ENCODE data around the gene RPL14. TPM values are rescaled to one million over a fixed set of nuclear protein-coding genes. Genes with fewer than 3 reads are reported as not detected.

RPL14 gene
- total RNA-seq, 1 donor from 2014 or later: 2,433 TPM

GRCh38 chr3:40505599-40506462, 48.7 kb downstream of the RPL14 start, which contains the start of gene ZNF620:
Gene ZNF620 (plus strand): TSS chr3:40506039. CDS start chr3:40506353, 314 bp downstream.
- peaks cover 26% of the 10 kb centered on the region for H3K36me3 Mint-ChIP-seq (ENCODE audit: low read depth)
- H3K4me1 Mint-ChIP-seq (ENCODE audit: low read depth): peaks cover 24% of the 10 kb centered on the region
- intact Hi-C loops (cut with micrococcal nuclease): loop anchor here (1.0 kb wide), 1 partner anchor 18 kb away; the partner anchor contains the start of gene ZNF621
- DNase-seq (ENCODE audit: low spot score): peak; percentile 28
- no peaks in the 10 kb centered on the region for H3K9me3 Mint-ChIP-seq
- H3K4me3 Mint-ChIP-seq (ENCODE audit: low read depth): peak within 1 kb of the TSS; percentile 87
- H3K27ac Mint-ChIP-seq: peak within 1 kb of the TSS; percentile 75
- no peaks in the 10 kb centered on the region for H3K27me3 Mint-ChIP-seq (ENCODE audit: low read depth)

DNA sequence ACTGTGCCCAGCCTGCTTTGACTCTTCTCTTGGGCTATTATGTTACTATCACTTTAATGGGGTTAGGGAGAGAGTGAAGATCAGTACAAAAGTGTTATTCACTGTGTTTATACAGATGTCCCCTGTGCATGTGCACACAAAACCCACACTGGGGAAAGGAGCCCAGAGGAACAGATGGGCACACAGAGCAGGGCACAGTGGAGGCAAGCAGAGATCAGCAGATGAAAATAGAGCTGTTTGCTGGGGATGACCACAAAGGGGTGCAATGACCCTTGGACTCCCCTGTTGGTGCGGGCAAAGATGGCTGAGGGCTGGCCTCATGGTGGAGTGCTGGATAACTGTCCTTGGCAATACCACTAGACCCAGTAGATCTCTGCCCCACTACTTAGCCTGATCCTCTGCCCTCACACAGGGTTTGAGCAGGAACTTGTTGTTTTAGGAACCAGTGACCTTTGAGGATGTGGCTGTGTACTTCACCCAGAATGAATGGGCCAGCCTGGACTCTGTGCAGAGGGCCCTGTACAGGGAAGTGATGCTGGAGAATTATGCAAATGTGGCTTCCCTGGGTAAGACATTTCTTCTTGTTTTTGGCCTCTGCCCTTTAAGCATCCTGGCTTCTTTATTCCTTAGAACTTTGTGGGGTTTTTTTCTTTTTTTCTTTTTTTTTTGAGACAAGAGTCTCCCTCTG, 54.0 kb downstream of the RPL14 start:
- peaks cover 8% of the 10 kb centered on the region for H3K4me1 Mint-ChIP-seq (ENCODE audit: low read depth)
- H3K4me3 Mint-ChIP-seq (ENCODE audit: low read depth): no peak overlapping the region
- H3K9me3 Mint-ChIP-seq: no peaks in the 10 kb centered on the region
- peaks cover 56% of the 10 kb centered on the region for H3K36me3 Mint-ChIP-seq (ENCODE audit: low read depth)
- intact Hi-C loops (cut with micrococcal nuclease): no loop called here
- no peaks in the 10 kb centered on the region for H3K27me3 Mint-ChIP-seq (ENCODE audit: low read depth)
- DNase-seq (ENCODE audit: low spot score): no peak
- no peak overlapping the region for H3K27ac Mint-ChIP-seq

DNA sequence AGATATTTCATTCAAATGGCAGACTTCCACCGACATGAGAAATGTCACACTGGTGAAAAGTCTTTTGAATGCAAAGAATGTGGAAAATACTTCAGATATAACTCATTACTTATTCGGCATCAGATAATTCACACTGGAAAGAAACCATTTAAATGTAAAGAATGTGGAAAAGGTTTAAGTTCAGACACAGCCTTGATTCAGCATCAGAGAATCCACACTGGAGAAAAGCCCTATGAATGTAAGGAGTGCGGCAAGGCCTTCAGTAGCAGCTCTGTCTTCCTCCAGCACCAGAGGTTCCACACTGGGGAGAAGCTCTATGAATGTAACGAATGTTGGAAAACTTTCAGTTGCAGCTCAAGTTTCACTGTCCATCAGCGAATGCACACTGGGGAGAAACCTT, 59.1 kb downstream of the RPL14 start:
- no peaks in the 10 kb centered on the region for H3K27me3 Mint-ChIP-seq (ENCODE audit: low read depth)
- H3K9me3 Mint-ChIP-seq: no peaks in the 10 kb centered on the region
- H3K36me3 Mint-ChIP-seq (ENCODE audit: low read depth): peaks cover 40% of the 10 kb centered on the region
- H3K4me3 Mint-ChIP-seq (ENCODE audit: low read depth): no peak overlapping the region
- no peak for DNase-seq (ENCODE audit: low spot score)
- intact Hi-C loops (cut with micrococcal nuclease): no loop called here
- no peaks in the 10 kb centered on the region for H3K4me1 Mint-ChIP-seq (ENCODE audit: low read depth)
- H3K27ac Mint-ChIP-seq: no peak overlapping the region

GRCh38 chr3:40518067-40518466, 60.9 kb downstream of the RPL14 start:
- Mint-ChIP-seq H3K36me3 (ENCODE audit: low read depth) (peaks cover 32% of the 10 kb centered on the region), H3K27me3 (ENCODE audit: low read depth) (no peaks in the 10 kb centered on the region), H3K9me3 (no peaks in the 10 kb centered on the region), H3K27ac (no peak overlapping the region), H3K4me3 (ENCODE audit: low read depth) (no peak overlapping the region), H3K4me1 (ENCODE audit: low read depth) (no peaks in the 10 kb centered on the region)
- no peak for DNase-seq (ENCODE audit: low spot score)
- intact Hi-C loops (cut with micrococcal nuclease): no loop called here

Other genes with a start within 250 kb of the RPL14 start
- 42.3 and 48.1 TPM in 2 replicates for gene EIF1B, start 147.6 kb upstream of the RPL14 start, total RNA-seq
- gene ENTPD3, start 70.2 kb upstream of the RPL14 start, total RNA-seq: not detected in 2 replicates
- gene ZNF619, start 19.8 kb downstream of the RPL14 start, total RNA-seq: 7.8 and 9.1 TPM in 2 replicates
- gene ZNF620, start 48.7 kb downstream of the RPL14 start, total RNA-seq: 6.3 and 6.7 TPM in 2 replicates
- gene ZNF621, start 67.6 kb downstream of the RPL14 start, total RNA-seq: 21.4 and 23.9 TPM in 2 replicates